Activated CD4-positive, alpha-beta memory T cell treated with anti-CD3 and anti-CD28 coated beads for 36 hours (primary cell): Measurements from ENCODE around the gene CXCL17. TPM values are rescaled to one million over a fixed set of nuclear protein-coding genes. Genes with fewer than 3 reads are reported as not detected.

Experiments
- CTCF ChIA-PET: fragments of 350-600 bp; sonication (Branson Sonifier 250); formaldehyde crosslinking; loops from one replicate; lab custom pipeline; 2021; ENCODE audit warnings: antibody characterized with exemption, inconsistent platforms; lab: Charles Lee
- POLR2A ChIA-PET: fragments of 350-600 bp; sonication (Branson Sonifier 250); formaldehyde crosslinking; loops from one replicate; lab custom pipeline; 2021; ENCODE audit warnings: antibody characterized with exemption; lab: Charles Lee
- DNase-seq: peaks from one replicate; pipeline ENCODE4 v3.0.0-alpha.2; 2020
- H3K27ac Mint-ChIP-seq: one replicate; pipeline ENCODE4 v1.8.0; 2021; ENCODE audit warnings: mixed read lengths
- H3K27me3 Mint-ChIP-seq: one replicate; pipeline ENCODE4 v1.8.0; 2021; ENCODE audit warnings: mixed read lengths
- H3K36me3 Mint-ChIP-seq: one replicate; pipeline ENCODE4 v1.8.0; 2021; ENCODE audit warnings: mixed read lengths
- H3K4me1 Mint-ChIP-seq: one replicate; pipeline ENCODE4 v1.8.0; 2021; ENCODE audit warnings: low read depth, mixed read lengths
- H3K4me3 Mint-ChIP-seq: one replicate; pipeline ENCODE4 v1.8.0; 2021; ENCODE audit warnings: mild to moderate bottlenecking, mixed read lengths
- H3K9me3 Mint-ChIP-seq: one replicate; pipeline ENCODE4 v1.8.0; 2021; ENCODE audit warnings: mixed read lengths
- intact Hi-C: fragments of 100-400 bp; cut with micrococcal nuclease; formaldehyde crosslinking; loops from one replicate; pipeline ENCODE4 v1.15.1; 2023
- total RNA-seq, 2 experiments: library from RNA; stranded (reverse); gene quantifications; one replicate each; pipeline ENCODE4 v1.2.3, GENCODE V29; 2021

Gene CXCL17
- total RNA-seq, 2 experiments from 2014 or later = not detected

- ChIA-PET CTCF (interaction anchor here (1.0 to 1.5 kb wide), 2 partner anchors 9 to 11 kb away, joined by 5 to 7 read pairs; no protein-coding TSS in a partner anchor), POLR2A (no interaction called here)
- no peak for DNase-seq
- Mint-ChIP-seq H3K27ac (no peak overlapping the region), H3K36me3 (peaks cover 4% of the 10 kb centered on the region), H3K4me3 (no peak overlapping the region), H3K9me3 (no peaks in the 10 kb centered on the region), H3K4me1 (no peaks in the 10 kb centered on the region), H3K27me3 (no peaks in the 10 kb centered on the region)
- intact Hi-C loops = no loop called here
Measured at GRCh38 chr19:42409477-42409876, 33.3 kb downstream of the CXCL17 start.

GRCh38 chr19:42407816-42408175 lies 35.0 kb downstream of the CXCL17 start:
- Mint-ChIP-seq H3K36me3 (peaks cover 5% of the 10 kb centered on the region), H3K4me1 (no peaks in the 10 kb centered on the region), H3K9me3 (no peaks in the 10 kb centered on the region), H3K27ac (no peak overlapping the region), H3K27me3 (no peaks in the 10 kb centered on the region), H3K4me3 (no peak overlapping the region)
- DNase-seq = no peak
- CTCF ChIA-PET = no interaction called here
- POLR2A ChIA-PET = no interaction called here
- intact Hi-C loops = no loop called here

- Mint-ChIP-seq H3K9me3 (no peaks in the 10 kb centered on the region), H3K4me3 (no peak overlapping the region), H3K27ac (no peak overlapping the region), H3K27me3 (no peaks in the 10 kb centered on the region), H3K36me3 (peaks cover 5% of the 10 kb centered on the region), H3K4me1 (no peaks in the 10 kb centered on the region)
- ChIA-PET POLR2A (interaction anchor here (0.9 kb wide), 1 partner anchor 32 kb away, joined by 3 read pairs; no protein-coding TSS in a partner anchor), CTCF (no interaction called here)
- DNase-seq = no peak
- intact Hi-C loops = no loop called here
Measured at GRCh38 chr19:42407085-42407815, 35.5 kb downstream of the CXCL17 start.

GRCh38 chr19:42406111-42406510 lies 36.6 kb downstream of the CXCL17 start:
- CTCF ChIA-PET = interaction anchor here (0.8 kb wide), 1 partner anchor 14 kb away, joined by 5 read pairs; no protein-coding TSS in a partner anchor
- DNase-seq = no peak
- no peaks in the 10 kb centered on the region for H3K27me3 Mint-ChIP-seq
- H3K4me3 Mint-ChIP-seq = no peak overlapping the region
- no peak overlapping the region for H3K27ac Mint-ChIP-seq
- intact Hi-C loops = no loop called here
- POLR2A ChIA-PET = interaction anchor here (0.9 kb wide), 1 partner anchor 33 kb away, joined by 3 read pairs; no protein-coding TSS in a partner anchor
- H3K4me1 Mint-ChIP-seq = peaks cover 7% of the 10 kb centered on the region
- H3K36me3 Mint-ChIP-seq = peaks cover 5% of the 10 kb centered on the region
- no peaks in the 10 kb centered on the region for H3K9me3 Mint-ChIP-seq

GRCh38 chr19:42403586-42403985 lies 39.2 kb downstream of the CXCL17 start:
- intact Hi-C loops = no loop called here
- DNase-seq = no peak
- Mint-ChIP-seq H3K9me3 (no peaks in the 10 kb centered on the region), H3K4me3 (no peak overlapping the region), H3K27ac (no peak overlapping the region), H3K36me3 (peaks cover 5% of the 10 kb centered on the region), H3K4me1 (peaks cover 24% of the 10 kb centered on the region), H3K27me3 (no peaks in the 10 kb centered on the region)
- ChIA-PET POLR2A (no interaction called here), CTCF (interaction anchor here (1.0 to 2.6 kb wide), 2 partner anchors 17 to 35 kb away, joined by 4 to 11 read pairs; no protein-coding TSS in a partner anchor)

GRCh38 chr19:42402376-42403116 lies 40.2 kb downstream of the CXCL17 start:
- intact Hi-C loops = no loop called here
- no peak for DNase-seq
- no peaks in the 10 kb centered on the region for H3K27me3 Mint-ChIP-seq
- peaks cover 5% of the 10 kb centered on the region for H3K36me3 Mint-ChIP-seq
- H3K4me1 Mint-ChIP-seq = peaks cover 29% of the 10 kb centered on the region
- H3K9me3 Mint-ChIP-seq = no peaks in the 10 kb centered on the region
- CTCF ChIA-PET = interaction anchor here (0.9 to 4.5 kb wide), 3 partner anchors 11 to 270 kb away, joined by 4 to 17 read pairs (median 4); partner anchors contain the start of gene POU2F2
- POLR2A ChIA-PET = no interaction called here
- no peak overlapping the region for H3K27ac Mint-ChIP-seq
- peak overlapping the region; percentile 71 for H3K4me3 Mint-ChIP-seq

GRCh38 chr19:42401365-42402303 lies 41.1 kb downstream of the CXCL17 start:
- Mint-ChIP-seq H3K27me3 (no peaks in the 10 kb centered on the region), H3K9me3 (no peaks in the 10 kb centered on the region), H3K4me1 (peaks cover 35% of the 10 kb centered on the region), H3K27ac (peak overlapping the region; percentile 45), H3K36me3 (peaks cover 5% of the 10 kb centered on the region), H3K4me3 (peak overlapping the region; percentile 71)
- ChIA-PET POLR2A (no interaction called here), CTCF (interaction anchor here (0.8 to 4.5 kb wide), 10 partner anchors 9 to 291 kb away, joined by 3 to 17 read pairs (median 4); partner anchors contain the start of gene POU2F2)
- DNase-seq = peak; percentile 78
- intact Hi-C loops = no loop called here

- ChIA-PET CTCF (interaction anchor here (0.5 to 4.5 kb wide), 10 partner anchors 10 to 292 kb away, joined by 3 to 17 read pairs (median 4); partner anchors contain the start of gene POU2F2), POLR2A (no interaction called here)
- DNase-seq = no peak
- Mint-ChIP-seq H3K36me3 (peaks cover 5% of the 10 kb centered on the region), H3K4me1 (peaks cover 39% of the 10 kb centered on the region), H3K9me3 (no peaks in the 10 kb centered on the region), H3K4me3 (no peak overlapping the region), H3K27me3 (no peaks in the 10 kb centered on the region), H3K27ac (peak overlapping the region; percentile 21)
- intact Hi-C loops = no loop called here
Measured at GRCh38 chr19:42400404-42400803, 42.3 kb downstream of the CXCL17 start.

- Mint-ChIP-seq H3K4me1 (peaks cover 39% of the 10 kb centered on the region), H3K27me3 (no peaks in the 10 kb centered on the region), H3K36me3 (no peaks in the 10 kb centered on the region), H3K27ac (peak overlapping the region; percentile 46), H3K4me3 (peak overlapping the region; percentile 83), H3K9me3 (no peaks in the 10 kb centered on the region)
- ChIA-PET POLR2A (interaction anchor here (1.2 to 1.4 kb wide), 3 partner anchors 17 to 92 kb away, joined by 3 to 6 read pairs (median 4); no protein-coding TSS in a partner anchor), CTCF (interaction anchor here (1.6 to 2.0 kb wide), 4 partner anchors 14 to 43 kb away, joined by 3 to 13 read pairs (median 8); no protein-coding TSS in a partner anchor)
- DNase-seq = peak; percentile 29
- intact Hi-C loops = loop anchor here (1.0 to 5.0 kb wide), 2 partner anchors 26 to 275 kb away; no protein-coding TSS in a partner anchor
Measured at GRCh38 chr19:42397263-42398166, 45.2 kb downstream of the CXCL17 start.
